Body of pancreas (tissue), 4 donors: ENCODE measurements around the gene FDX2.

Experiments
- CTCF ChIP-seq, 7 experiments: fragments of 450-650 bp in 4 of 7; fragments of 200-600 bp in 3 of 7; sonication (generic) in 3 of 7; IDR thresholded peaks; one replicate each; pipeline ENCODE4 v1.5.1; 2016 to 2019; ENCODE audit warnings: antibody characterized with exemption in 7 of 7
- POLR2A ChIP-seq, 3 donors: fragments of 450-650 bp; IDR thresholded peaks; one replicate each; pipeline ENCODE4 v1.6.1; 2016; ENCODE audit warnings: antibody characterized with exemption in 3 of 3, mild to moderate bottlenecking in 2 of 3

DNA sequence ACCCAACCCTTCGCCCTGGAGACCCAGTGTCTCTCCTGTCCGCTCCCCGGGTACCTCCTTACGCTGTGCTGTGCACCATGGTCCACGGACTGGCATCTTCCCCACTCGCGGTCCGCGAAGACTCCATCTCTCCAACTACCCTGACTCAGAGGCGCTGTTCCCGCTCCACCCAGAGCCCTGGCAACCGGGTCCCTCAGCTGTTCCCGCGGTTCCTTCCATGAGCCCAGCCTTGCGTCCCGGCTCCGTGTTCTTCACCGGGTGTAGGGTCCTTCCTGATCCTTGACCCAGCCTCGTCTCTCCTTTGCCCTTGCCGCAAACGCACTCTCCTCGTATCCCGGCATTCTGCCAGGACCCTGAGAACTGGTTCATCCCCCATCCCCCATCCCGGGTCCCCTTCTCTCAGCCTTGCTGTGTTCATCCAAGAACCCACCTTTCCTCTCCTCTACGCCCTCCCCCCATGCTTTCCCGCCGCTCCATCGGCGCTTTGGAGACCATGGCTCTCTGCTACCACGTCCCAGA is 25.4 kb downstream of the FDX2 start:
- no peak for TF ChIP-seq CTCF (IDR thresholded peaks at IDR 0.05)
- TF ChIP-seq POLR2A (IDR thresholded peaks at IDR 0.05): no peak
